ENCODE measurements around the gene SYNPO.

The SYNPO gene

DNA sequence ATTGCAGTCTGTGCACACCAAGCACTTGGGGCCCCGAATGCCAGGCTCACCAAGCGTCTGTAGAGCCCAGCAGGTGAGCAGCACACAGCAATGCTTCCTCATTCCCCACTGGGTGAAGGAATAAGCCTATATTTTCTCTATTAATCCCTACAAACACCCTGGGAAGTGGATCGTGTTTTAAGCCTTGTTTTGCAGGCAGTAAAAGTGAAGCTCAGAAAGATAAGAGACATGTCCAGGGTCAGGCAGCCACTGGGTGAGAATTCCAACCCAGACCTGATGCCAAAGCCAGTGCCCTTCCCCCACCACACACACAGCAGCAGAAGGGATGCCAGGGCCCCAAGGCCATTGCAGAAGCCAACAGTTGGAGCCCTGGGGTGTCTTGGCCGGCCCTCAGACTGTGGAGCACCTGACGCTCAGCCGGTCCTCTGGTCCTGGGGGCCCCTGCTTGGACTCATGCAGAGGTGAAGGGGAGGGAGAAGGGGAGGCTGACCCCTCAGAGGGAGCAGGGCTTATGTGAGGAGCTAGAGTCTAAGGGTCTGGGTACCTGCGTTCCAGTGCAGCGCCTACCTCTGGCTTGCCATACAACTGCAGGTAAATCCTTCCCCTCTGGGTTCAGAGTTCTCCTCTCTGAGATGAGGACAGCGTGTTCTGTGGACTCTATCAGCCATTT, 26.3 kb upstream of the SYNPO start:
- DNase-seq (no peak), ATAC-seq (replicated peaks) (no peak)
- Mint-ChIP-seq H3K9me3 (no peaks in the 10 kb centered on the region), H3K36me3 (no peaks in the 10 kb centered on the region), H3K4me1 (peaks cover 0 to 2% of the 10 kb centered on the region in 2 donors), H3K4me3 (no peak overlapping the region), H3K27ac (no peak overlapping the region), H3K27me3 (peaks cover 8 to 9% of the 10 kb centered on the region in 2 donors)

DNA sequence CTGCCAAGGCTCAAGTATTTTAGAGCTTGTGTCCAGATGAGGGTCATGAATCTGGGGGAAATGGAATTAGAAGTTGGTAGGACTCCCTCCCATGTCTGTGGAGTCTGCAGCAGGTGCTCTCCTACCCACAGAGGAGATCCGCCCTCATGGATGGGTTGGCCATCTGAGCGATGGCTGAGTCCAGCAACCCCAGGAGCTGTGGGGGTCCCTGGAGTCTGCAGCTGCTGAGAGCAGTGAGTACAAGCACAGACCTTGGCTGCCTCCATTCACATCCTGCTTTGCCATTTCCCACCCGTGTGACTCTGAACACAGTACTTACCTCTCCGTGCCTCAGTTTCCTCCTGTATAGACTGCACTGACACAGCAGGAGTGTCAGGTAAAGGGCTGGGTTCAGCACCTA, 25.8 kb upstream of the SYNPO start:
- DNase-seq (no peak), ATAC-seq (replicated peaks) (no peak)
- Mint-ChIP-seq H3K4me3 (no peak overlapping the region), H3K36me3 (no peaks in the 10 kb centered on the region), H3K27ac (no peak overlapping the region), H3K4me1 (peaks cover 0 to 2% of the 10 kb centered on the region in 2 donors), H3K9me3 (no peaks in the 10 kb centered on the region), H3K27me3 (peaks cover 8 to 9% of the 10 kb centered on the region in 2 donors)

DNA sequence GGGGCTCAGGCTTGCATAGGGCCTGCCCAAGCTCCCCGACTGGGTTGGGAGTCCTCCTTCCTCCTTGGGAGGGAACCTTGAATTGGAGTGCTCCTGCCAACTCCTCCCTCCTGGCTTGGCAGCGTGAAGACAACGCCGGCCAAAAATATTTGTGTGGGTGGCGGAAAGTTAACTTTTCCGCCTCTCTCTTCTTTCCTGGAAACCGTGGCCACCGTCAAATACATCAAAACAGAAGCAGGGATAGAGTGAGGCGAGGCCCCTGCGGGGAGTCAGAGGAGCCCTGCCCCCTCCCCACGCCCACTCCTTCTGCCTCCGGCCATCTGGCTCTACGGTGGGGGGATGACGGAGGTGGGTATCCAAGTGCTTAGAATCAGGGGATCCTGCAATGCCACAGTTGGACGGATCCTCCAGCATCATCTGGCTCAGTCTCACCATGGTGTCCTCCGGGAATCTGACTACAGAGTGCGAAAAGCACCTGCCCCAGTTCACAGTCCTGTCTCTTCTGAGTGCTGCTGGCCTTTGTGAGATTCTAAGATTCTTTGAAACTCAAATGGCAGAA, 25.2 kb upstream of the SYNPO start:
- DNase-seq (no peak), ATAC-seq (replicated peaks) (no peak)
- Mint-ChIP-seq H3K4me1 (peaks cover 0 to 2% of the 10 kb centered on the region in 2 donors), H3K36me3 (no peaks in the 10 kb centered on the region), H3K4me3 (no peak overlapping the region), H3K9me3 (no peaks in the 10 kb centered on the region), H3K27me3 (peaks cover 8 to 9% of the 10 kb centered on the region in 2 donors), H3K27ac (peak overlapping the region; percentile 38)

DNA sequence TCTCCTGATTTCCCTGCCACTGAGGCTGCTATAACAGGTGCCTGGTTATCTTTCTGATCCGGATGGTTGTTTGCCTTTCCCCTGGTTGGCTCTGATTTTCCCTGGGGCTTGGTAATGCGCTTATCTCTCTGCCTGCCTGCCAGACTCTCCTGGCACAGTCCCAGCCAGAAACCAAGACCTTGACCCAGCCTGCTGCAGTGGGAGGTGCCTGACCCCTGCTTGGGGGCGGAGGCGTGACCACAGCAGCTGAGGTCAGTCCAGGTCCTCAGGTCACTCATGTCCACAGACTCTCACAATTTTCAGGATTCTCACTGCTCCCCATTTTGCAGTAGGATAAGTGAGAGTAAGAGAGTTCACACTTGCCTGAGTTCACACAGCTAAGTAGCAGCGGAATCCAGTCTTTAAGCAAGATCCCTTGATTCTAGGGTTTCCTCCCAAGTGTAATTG, 24.4 kb upstream of the SYNPO start:
- ATAC-seq (replicated peaks) (no peak), DNase-seq (no peak)
- no peak overlapping the region for H3K27ac Mint-ChIP-seq
- H3K4me1 Mint-ChIP-seq = peaks cover 0 to 2% of the 10 kb centered on the region in 2 donors
- H3K9me3 Mint-ChIP-seq = no peaks in the 10 kb centered on the region
- H3K36me3 Mint-ChIP-seq = no peaks in the 10 kb centered on the region
- H3K27me3 Mint-ChIP-seq = peaks cover 8 to 9% of the 10 kb centered on the region in 2 donors
- H3K4me3 Mint-ChIP-seq = no peak overlapping the region

- ATAC-seq (replicated peaks) (no peak), DNase-seq (no peak)
- H3K4me3 Mint-ChIP-seq = no peak overlapping the region
- H3K27ac Mint-ChIP-seq = no peak overlapping the region
- H3K4me1 Mint-ChIP-seq = peaks cover 0 to 2% of the 10 kb centered on the region in 2 donors
- H3K9me3 Mint-ChIP-seq = no peaks in the 10 kb centered on the region
- H3K36me3 Mint-ChIP-seq = no peaks in the 10 kb centered on the region
- H3K27me3 Mint-ChIP-seq = peaks cover 8 to 9% of the 10 kb centered on the region in 2 donors
These were observed 24.0 kb upstream of the SYNPO start for GRCh38 chr5:150616506-150616905.

DNA sequence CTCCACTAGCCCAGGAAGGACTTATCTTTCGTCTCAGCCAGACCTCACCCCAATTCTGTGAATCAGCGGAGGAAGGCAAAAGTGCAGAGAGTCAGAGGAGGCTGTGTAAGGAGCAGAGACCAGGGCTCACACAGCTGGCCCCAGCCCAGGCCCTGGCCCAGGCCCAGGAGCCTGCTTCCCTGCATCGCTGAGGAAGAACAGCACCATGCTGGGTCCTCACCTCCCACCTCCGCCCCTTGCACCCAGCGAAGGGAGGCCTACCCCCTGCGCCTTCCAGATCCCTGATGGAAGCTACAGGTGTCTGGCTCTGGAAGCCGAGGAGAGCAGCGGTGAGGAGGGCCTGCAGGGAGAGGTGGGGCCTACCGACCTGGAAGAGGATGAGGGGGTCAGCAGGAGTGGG, 22.3 kb upstream of the SYNPO start:
- Mint-ChIP-seq H3K4me3 (no peak overlapping the region), H3K36me3 (no peaks in the 10 kb centered on the region), H3K9me3 (no peaks in the 10 kb centered on the region), H3K27me3 (peaks cover 8 to 9% of the 10 kb centered on the region in 2 donors), H3K27ac (no peak overlapping the region), H3K4me1 (peaks cover 5 to 7% of the 10 kb centered on the region in 2 donors)
- ATAC-seq (replicated peaks) (no peak), DNase-seq (no peak)

DNA sequence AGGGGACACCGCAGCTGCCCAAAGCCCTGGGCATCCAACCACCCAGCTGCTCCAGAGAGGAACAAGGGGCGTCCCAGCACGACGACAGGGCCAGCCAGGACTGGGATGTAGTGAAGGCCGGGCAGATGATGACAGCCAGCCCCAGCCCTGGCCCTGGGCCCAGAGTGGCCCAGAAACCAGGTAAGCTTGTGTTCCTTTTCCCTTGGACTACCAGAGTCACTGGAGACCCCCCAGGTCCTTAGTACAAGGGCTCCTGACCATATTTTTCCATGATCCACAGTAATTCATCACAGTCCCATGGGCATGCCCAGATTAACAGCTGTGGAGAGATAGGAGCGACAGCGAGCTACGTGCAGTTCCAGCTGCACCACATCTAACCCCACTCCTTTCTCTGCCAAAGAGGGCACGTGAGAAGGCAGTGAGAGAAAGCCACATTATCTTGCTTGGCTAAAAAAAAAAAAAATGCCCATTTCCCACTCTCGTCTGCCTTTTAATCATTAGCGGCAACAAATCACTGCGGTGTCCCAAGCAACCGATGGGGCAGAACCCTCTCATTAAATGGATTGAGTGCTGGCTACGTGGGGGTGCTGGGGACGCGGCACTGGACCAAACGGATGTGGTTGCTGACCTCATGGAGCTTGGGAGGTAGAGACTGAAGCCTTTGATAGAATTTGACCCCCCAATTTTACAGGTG, 21.7 kb upstream of the SYNPO start:
- no peak for ATAC-seq (replicated peaks)
- no peak overlapping the region for H3K27ac Mint-ChIP-seq

GRCh38 chr5:150619359-150620230, 20.9 kb upstream of the SYNPO start:
- H3K36me3 Mint-ChIP-seq = no peaks in the 10 kb centered on the region
- ATAC-seq (replicated peaks) (no peak), DNase-seq (no peak)
- H3K9me3 Mint-ChIP-seq = no peaks in the 10 kb centered on the region
- peaks cover 19 to 20% of the 10 kb centered on the region in 2 donors for H3K4me1 Mint-ChIP-seq
- no peak overlapping the region for H3K4me3 Mint-ChIP-seq
- H3K27ac Mint-ChIP-seq = no peak overlapping the region
- H3K27me3 Mint-ChIP-seq = peaks cover 8 to 9% of the 10 kb centered on the region in 2 donors

More for the DNA sequence above, 21.7 kb upstream of the SYNPO start:
- H3K4me3 Mint-ChIP-seq = no peak overlapping the region
- H3K4me1 Mint-ChIP-seq = peaks cover 11 to 13% of the 10 kb centered on the region in 2 donors
- no peak for DNase-seq
- H3K27me3 Mint-ChIP-seq = peaks cover 8 to 9% of the 10 kb centered on the region in 2 donors
- H3K36me3 Mint-ChIP-seq = no peaks in the 10 kb centered on the region
- H3K9me3 Mint-ChIP-seq = no peaks in the 10 kb centered on the region

- no peaks in the 10 kb centered on the region for H3K9me3 Mint-ChIP-seq
- H3K4me1 Mint-ChIP-seq = peaks cover 26 to 29% of the 10 kb centered on the region in 2 donors
- DNase-seq (no peak), ATAC-seq (replicated peaks) (no peak)
- H3K36me3 Mint-ChIP-seq = no peaks in the 10 kb centered on the region
- no peak overlapping the region for H3K27ac Mint-ChIP-seq
- H3K4me3 Mint-ChIP-seq = no peak overlapping the region
- H3K27me3 Mint-ChIP-seq = peaks cover 4% of the 10 kb centered on the region in 2 donors
These were observed 19.2 kb upstream of the SYNPO start for GRCh38 chr5:150621301-150621700.

DNA sequence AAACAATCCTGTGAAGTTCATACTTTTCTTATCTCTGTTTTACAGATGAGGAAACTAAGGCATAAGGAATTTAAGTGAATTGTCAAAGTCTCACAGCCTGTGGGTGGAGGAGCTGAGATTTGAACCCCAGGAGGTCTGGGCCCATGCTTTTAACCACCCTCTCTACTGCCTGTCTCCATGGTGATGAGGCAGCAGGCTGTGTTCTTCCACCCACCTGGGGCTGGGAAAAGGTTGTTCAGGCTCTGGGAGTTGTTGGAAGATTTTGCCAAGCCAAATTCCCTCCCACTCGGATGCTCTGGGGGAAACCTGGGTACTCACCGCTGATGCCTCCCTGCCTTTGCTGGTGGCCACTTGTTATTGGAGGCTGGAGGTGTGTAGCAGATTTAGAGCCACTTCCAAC, 18.3 kb upstream of the SYNPO start:
- no peak for ATAC-seq (replicated peaks)
- DNase-seq = no peak

GRCh38 chr5:150623152-150623877, 17.1 kb upstream of the SYNPO start:
- no peaks in the 10 kb centered on the region for H3K9me3 Mint-ChIP-seq
- peak overlapping the region; percentile 90 for H3K27ac Mint-ChIP-seq
- DNase-seq = no peak
- peaks cover 42 to 49% of the 10 kb centered on the region in 2 donors for H3K4me1 Mint-ChIP-seq
- no peaks in the 10 kb centered on the region for H3K27me3 Mint-ChIP-seq
- peaks cover 2 to 9% of the 10 kb centered on the region in 2 donors for H3K36me3 Mint-ChIP-seq
- peak in 1 of 2 donors; percentile 12 for ATAC-seq (replicated peaks)
- H3K4me3 Mint-ChIP-seq = peak overlapping the region; percentile 86 to 95

More for the DNA sequence above, 18.3 kb upstream of the SYNPO start:
- Mint-ChIP-seq H3K36me3 (peaks cover under 1 to 2% of the 10 kb centered on the region in 2 donors), H3K4me3 (no peak overlapping the region), H3K27ac (no peak overlapping the region), H3K27me3 (no peaks in the 10 kb centered on the region), H3K4me1 (peaks cover 34 to 37% of the 10 kb centered on the region in 2 donors), H3K9me3 (no peaks in the 10 kb centered on the region)

GRCh38 chr5:150623878-150624216, 16.6 kb upstream of the SYNPO start:
- H3K4me1 Mint-ChIP-seq = peaks cover 42 to 51% of the 10 kb centered on the region in 2 donors
- DNase-seq = no peak
- H3K27ac Mint-ChIP-seq = peak overlapping the region; percentile 90
- ATAC-seq (replicated peaks) = peak in 1 of 2 donors; percentile 5
- peak overlapping the region; percentile 86 to 95 for H3K4me3 Mint-ChIP-seq
- H3K9me3 Mint-ChIP-seq = no peaks in the 10 kb centered on the region
- peaks cover 2 to 9% of the 10 kb centered on the region in 2 donors for H3K36me3 Mint-ChIP-seq
- H3K27me3 Mint-ChIP-seq = no peaks in the 10 kb centered on the region

GRCh38 chr5:150624334-150625163, 15.9 kb upstream of the SYNPO start:
- Mint-ChIP-seq H3K4me1 (peaks cover 44 to 57% of the 10 kb centered on the region in 2 donors), H3K27me3 (no peaks in the 10 kb centered on the region), H3K9me3 (no peaks in the 10 kb centered on the region), H3K27ac (peak overlapping the region; percentile 93), H3K4me3 (peak overlapping the region; percentile 87 to 95), H3K36me3 (peaks cover 2 to 14% of the 10 kb centered on the region in 2 donors)
- DNase-seq (no peak), ATAC-seq (replicated peaks) (peak; percentile 23 to 27)
